Neuronal stem cell (in vitro differentiated cells): Measurements from ENCODE around the gene LRRC51.

Experiments used
- DNase-seq: peaks from one replicate; pipeline ENCODE4 v3.0.0-alpha.2; 2013; ENCODE audit warnings: low spot score
- H2AFZ ChIP-seq: one replicate; pipeline ENCODE4 v1.6.1; 2013; ENCODE audit warnings: mild to moderate bottlenecking, low read length, inconsistent platforms
- H2AK5ac ChIP-seq: 2 replicates; pipeline ENCODE4 v1.6.1; 2013; ENCODE audit warnings: low read depth, mild to moderate bottlenecking, inconsistent platforms, low read length, moderate library complexity, mixed read lengths
- H2BK120ac ChIP-seq: 2 replicates; pipeline ENCODE4 v1.6.1; 2013; ENCODE audit warnings: low read depth, mild to moderate bottlenecking, inconsistent platforms, low read length, moderate library complexity, mixed read lengths
- H2BK12ac ChIP-seq: one replicate; pipeline ENCODE4 v1.6.1; 2013; ENCODE audit warnings: low read length, inconsistent platforms
- H2BK15ac ChIP-seq: 2 replicates; pipeline ENCODE4 v1.6.1; 2013; ENCODE audit warnings: mild to moderate bottlenecking, low read length, inconsistent platforms, mixed read lengths
- H2BK5ac ChIP-seq: one replicate; pipeline ENCODE4 v1.6.1; 2013; ENCODE audit warnings: inconsistent platforms, mild to moderate bottlenecking, low read length, moderate library complexity
- H3K14ac ChIP-seq: one replicate; pipeline ENCODE4 v1.6.1; 2013; ENCODE audit warnings: low read length, inconsistent platforms
- H3K18ac ChIP-seq: 2 replicates; pipeline ENCODE4 v1.6.1; 2013; ENCODE audit warnings: low read length, inconsistent platforms
- H3K23ac ChIP-seq: 2 replicates; pipeline ENCODE4 v1.6.1; 2013; ENCODE audit warnings: low read depth, mild to moderate bottlenecking, mixed read lengths, low read length, inconsistent platforms; ENCODE audit not compliant: poor library complexity
- H3K27ac ChIP-seq: replicated peaks from 3 replicates; pipeline ENCODE4 v1.5.1; 2013; ENCODE audit warnings: low read length, inconsistent platforms
- H3K27me3 ChIP-seq, 3 experiments: 2 replicates each; pipeline ENCODE4 v1.6.1; 2013; ENCODE audit warnings: low read length in 3 of 3, mild to moderate bottlenecking in 2 of 3, inconsistent platforms in 1 of 3, low read depth in 1 of 3, mixed read lengths in 1 of 3, moderate library complexity in 1 of 3; ENCODE audit not compliant: control insufficient read depth in 3 of 3, insufficient read depth in 3 of 3
- H3K36me3 ChIP-seq, 2 donors: replicated peaks in 1 of 2; 2 replicates each; pipeline ENCODE4 v1.6.1; 2013; ENCODE audit warnings: low read length in 2 of 2; ENCODE audit not compliant: control insufficient read depth in 2 of 2, insufficient read depth in 2 of 2
- H3K4ac ChIP-seq: 2 replicates; pipeline ENCODE4 v1.6.1; 2013; ENCODE audit warnings: inconsistent platforms, mild to moderate bottlenecking, low read length, moderate library complexity
- H3K4me1 ChIP-seq, 2 donors: 1 replicate in 1 of 2; 2 replicates in 1 of 2; pipeline ENCODE4 v1.6.1; 2013; ENCODE audit warnings: low read length in 2 of 2, low read depth in 1 of 2; ENCODE audit not compliant: control insufficient read depth in 2 of 2, insufficient read depth in 1 of 2
- H3K4me2 ChIP-seq: one replicate; pipeline ENCODE4 v1.6.1; 2013; ENCODE audit warnings: mild to moderate bottlenecking, low read length, inconsistent platforms; ENCODE audit not compliant: insufficient read depth, poor library complexity, severe bottlenecking
- H3K4me3 ChIP-seq, 2 donors: 2 replicates each; pipeline ENCODE4 v1.5.1; 2013; ENCODE audit warnings: low read length in 2 of 2, mild to moderate bottlenecking in 2 of 2, inconsistent platforms in 1 of 2, moderate library complexity in 1 of 2
- H3K79me1 ChIP-seq: one replicate; pipeline ENCODE4 v1.6.1; 2013; ENCODE audit warnings: low read depth, mild to moderate bottlenecking, inconsistent platforms, low read length, moderate library complexity
- H3K9ac ChIP-seq: one replicate; pipeline ENCODE4 v1.6.1; 2013; ENCODE audit warnings: mild to moderate bottlenecking, low read depth, low read length, inconsistent platforms; ENCODE audit not compliant: poor library complexity
- H3K9me3 ChIP-seq, 2 donors: replicated peaks in 1 of 2; 2 replicates each; pipeline versions ENCODE3 to v1.6.1; 2013; ENCODE audit warnings: low read length in 2 of 2, mild to moderate bottlenecking in 2 of 2, inconsistent platforms in 1 of 2, low read depth in 1 of 2, mixed read lengths in 1 of 2, moderate library complexity in 1 of 2; ENCODE audit not compliant: control insufficient read depth in 2 of 2, insufficient read depth in 1 of 2
- H4K8ac ChIP-seq: one replicate; pipeline ENCODE4 v1.6.1; 2013; ENCODE audit warnings: low read depth, mild to moderate bottlenecking, inconsistent platforms, low read length, moderate library complexity
- H4K91ac ChIP-seq: one replicate; pipeline ENCODE4 v1.6.1; 2013; ENCODE audit warnings: low read length, low read depth, mild to moderate bottlenecking, inconsistent platforms; ENCODE audit not compliant: poor library complexity
- WGBS, 2 donors: extraction: QIAGEN DNeasy Blood & Tissue Kit; methylation state at CpG; one replicate each; pipeline ENCODE4 v1.1.7; 2013; ENCODE audit warnings: missing lambda C conversion rate in 2 of 2, mixed read lengths in 1 of 2; ENCODE audit not compliant: insufficient read length in 2 of 2, insufficient replicate concordance in 1 of 2; ENCODE audit errors: extremely low coverage in 2 of 2; 5-methylcytosine and 5-hydroxymethylcytosine counted together

LRRC51 gene

GRCh38 chr11:72112978-72113808 is 32.5 kb downstream of the LRRC51 start:
- Histone ChIP-seq H3K27ac (peak overlapping the region; percentile 67), H3K36me3 (peaks cover 4 to 18% of the 10 kb centered on the region in 2 donors), H3K4me1 (peaks cover 0 to 6% of the 10 kb centered on the region in 2 donors), H2AFZ (peak overlapping the region; percentile 87), H2BK5ac (no peak overlapping the region), H3K9me3 (no peaks in the 10 kb centered on the region), H3K79me1 (peaks cover 2% of the 10 kb centered on the region), H3K4me3 (peak overlapping the region; percentile 57 to 72), H3K23ac (peak overlapping the region; percentile 77), H4K91ac (no peak overlapping the region), H3K14ac (no peak overlapping the region), H2BK15ac (no peak overlapping the region), H3K4ac (no peak overlapping the region), H2AK5ac (no peak overlapping the region), H3K27me3 (no peaks in the 10 kb centered on the region), H3K9ac (no peak overlapping the region), H4K8ac (peak overlapping the region; percentile 43), H2BK120ac (no peak overlapping the region), H2BK12ac (no peak overlapping the region), H3K4me2 (peak overlapping the region; percentile 71), H3K18ac (peak overlapping the region; percentile 89)
- no peak for DNase-seq
- no CpG with 5 or more reads among the region's 9 CpGs for WGBS, 2 donors

- Histone ChIP-seq H3K4me3 (no peak overlapping the region), H4K8ac (no peak overlapping the region), H3K79me1 (peaks cover 2% of the 10 kb centered on the region), H2AFZ (no peak overlapping the region), H3K4me1 (peaks cover 0 to 6% of the 10 kb centered on the region in 2 donors), H2BK120ac (no peak overlapping the region), H3K14ac (no peak overlapping the region), H3K23ac (no peak overlapping the region), H3K18ac (no peak overlapping the region), H3K36me3 (peaks cover 4 to 10% of the 10 kb centered on the region in 2 donors), H3K4ac (no peak overlapping the region), H2AK5ac (no peak overlapping the region), H3K9ac (no peak overlapping the region), H2BK12ac (no peak overlapping the region), H3K9me3 (no peaks in the 10 kb centered on the region), H3K4me2 (no peak overlapping the region), H2BK15ac (no peak overlapping the region), H3K27ac (no peak overlapping the region), H4K91ac (no peak overlapping the region), H3K27me3 (no peaks in the 10 kb centered on the region), H2BK5ac (no peak overlapping the region)
- no peak for DNase-seq
- WGBS, 2 donors, result no CpG with 5 or more reads among the region's 1 CpG
These were observed 33.9 kb downstream of the LRRC51 start for GRCh38 chr11:72114570-72114969.

GRCh38 chr11:72116019-72116755 is 35.5 kb downstream of the LRRC51 start:
- H3K23ac ChIP-seq, result no peak overlapping the region
- H3K27me3 ChIP-seq, result no peaks in the 10 kb centered on the region
- no peak overlapping the region for H2BK5ac ChIP-seq
- DNase-seq, result no peak
- H4K91ac ChIP-seq, result no peak overlapping the region
- H3K4me3 ChIP-seq, result no peak overlapping the region
- no peak overlapping the region for H2BK15ac ChIP-seq
- H2BK120ac ChIP-seq, result no peak overlapping the region
- no peak overlapping the region for H3K9ac ChIP-seq
- H2BK12ac ChIP-seq, result no peak overlapping the region
- no peak overlapping the region for H3K4me2 ChIP-seq
- H3K14ac ChIP-seq, result no peak overlapping the region
- H3K9me3 ChIP-seq, result no peaks in the 10 kb centered on the region
- H3K18ac ChIP-seq, result no peak overlapping the region
- H2AFZ ChIP-seq, result no peak overlapping the region
- H4K8ac ChIP-seq, result no peak overlapping the region
- H3K36me3 ChIP-seq, result no peaks in the 10 kb centered on the region
- H3K27ac ChIP-seq, result no peak overlapping the region
- peaks cover 0 to 6% of the 10 kb centered on the region in 2 donors for H3K4me1 ChIP-seq
- H2AK5ac ChIP-seq, result no peak overlapping the region
- no peaks in the 10 kb centered on the region for H3K79me1 ChIP-seq
- no CpG with 5 or more reads among the region's 6 CpGs for WGBS, 2 donors
- no peak overlapping the region for H3K4ac ChIP-seq

- H3K4ac ChIP-seq, result no peak overlapping the region
- H4K91ac ChIP-seq, result no peak overlapping the region
- H2AFZ ChIP-seq, result peak overlapping the region; percentile 57
- no peak overlapping the region for H3K14ac ChIP-seq
- H3K23ac ChIP-seq, result no peak overlapping the region
- no peak overlapping the region for H3K18ac ChIP-seq
- no peaks in the 10 kb centered on the region for H3K27me3 ChIP-seq
- H3K9me3 ChIP-seq, result no peaks in the 10 kb centered on the region
- no peak overlapping the region for H4K8ac ChIP-seq
- no peak overlapping the region for H2BK5ac ChIP-seq
- H3K4me2 ChIP-seq, result no peak overlapping the region
- no CpG with 5 or more reads among the region's 6 CpGs for WGBS, 2 donors
- no peak overlapping the region for H3K9ac ChIP-seq
- DNase-seq, result no peak
- no peaks in the 10 kb centered on the region for H3K4me1 ChIP-seq
- no peaks in the 10 kb centered on the region for H3K36me3 ChIP-seq
- no peaks in the 10 kb centered on the region for H3K79me1 ChIP-seq
- no peak overlapping the region for H2BK120ac ChIP-seq
- no peak overlapping the region for H2BK12ac ChIP-seq
- no peak overlapping the region for H3K4me3 ChIP-seq
- H3K27ac ChIP-seq, result no peak overlapping the region
- H2AK5ac ChIP-seq, result no peak overlapping the region
- no peak overlapping the region for H2BK15ac ChIP-seq
These were observed 38.5 kb downstream of the LRRC51 start for GRCh38 chr11:72119198-72119597.
